Measurements from ENCODE around the gene GPRIN1. TPM values are rescaled to one million over a fixed set of nuclear protein-coding genes. Genes with fewer than 3 reads are reported as not detected.

Gene GPRIN1
- total RNA-seq, 1 donor, result 7.1 TPM

DNA sequence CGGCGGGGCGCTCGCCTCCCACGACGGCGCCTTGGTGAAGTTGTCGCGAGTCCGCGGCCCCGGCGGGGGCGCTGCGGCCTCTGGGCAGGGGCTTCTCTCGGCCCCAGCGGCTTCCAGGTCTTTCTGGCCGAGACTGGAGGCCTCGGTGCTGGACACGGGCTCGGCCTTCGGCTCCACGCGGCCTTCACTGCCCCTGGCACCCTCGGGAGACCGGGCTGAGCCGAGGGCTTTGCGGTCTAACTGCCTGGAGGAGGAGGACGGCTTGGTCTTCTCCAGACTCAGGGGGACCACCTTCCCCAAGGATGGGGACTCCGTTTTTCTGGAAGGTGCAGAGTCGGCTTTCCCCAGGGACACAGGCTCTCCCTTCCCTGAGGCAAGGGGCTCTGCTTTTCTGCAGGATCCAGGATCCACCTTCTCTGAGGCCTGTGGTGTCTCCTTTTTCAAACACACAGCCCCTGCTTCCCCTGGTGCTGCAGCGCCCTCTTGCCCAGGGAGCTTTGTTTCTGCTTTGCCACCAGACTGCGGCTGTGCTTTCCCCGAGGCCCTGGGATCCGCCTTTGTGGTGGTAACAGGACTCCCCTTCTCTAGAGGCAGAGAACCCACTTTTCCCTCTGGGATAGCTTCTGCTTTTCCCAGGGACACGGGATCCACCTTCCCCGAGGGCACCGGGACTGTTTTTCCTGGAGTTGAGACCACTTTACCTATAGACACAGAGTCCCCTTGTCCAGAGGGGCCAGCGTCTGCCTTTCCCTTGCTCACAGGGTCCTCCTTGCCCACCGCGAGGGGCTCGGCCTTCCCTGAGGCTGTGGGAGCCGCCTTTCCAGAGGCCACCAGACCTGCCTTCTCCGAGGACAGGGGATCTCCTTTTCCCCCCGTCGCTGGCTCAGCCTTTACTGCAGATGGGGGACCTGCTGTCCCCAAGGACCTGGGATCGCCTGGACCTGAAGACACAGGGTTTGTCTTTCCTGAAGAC is 12.3 kb downstream of the GPRIN1 start:
- no peak overlapping the region for H3K4me3 ChIP-seq (ENCODE audit: low read depth, low read length)
- DNase-seq (ENCODE audit: low read depth), result no peak
- TF ChIP-seq, protein P1, sequence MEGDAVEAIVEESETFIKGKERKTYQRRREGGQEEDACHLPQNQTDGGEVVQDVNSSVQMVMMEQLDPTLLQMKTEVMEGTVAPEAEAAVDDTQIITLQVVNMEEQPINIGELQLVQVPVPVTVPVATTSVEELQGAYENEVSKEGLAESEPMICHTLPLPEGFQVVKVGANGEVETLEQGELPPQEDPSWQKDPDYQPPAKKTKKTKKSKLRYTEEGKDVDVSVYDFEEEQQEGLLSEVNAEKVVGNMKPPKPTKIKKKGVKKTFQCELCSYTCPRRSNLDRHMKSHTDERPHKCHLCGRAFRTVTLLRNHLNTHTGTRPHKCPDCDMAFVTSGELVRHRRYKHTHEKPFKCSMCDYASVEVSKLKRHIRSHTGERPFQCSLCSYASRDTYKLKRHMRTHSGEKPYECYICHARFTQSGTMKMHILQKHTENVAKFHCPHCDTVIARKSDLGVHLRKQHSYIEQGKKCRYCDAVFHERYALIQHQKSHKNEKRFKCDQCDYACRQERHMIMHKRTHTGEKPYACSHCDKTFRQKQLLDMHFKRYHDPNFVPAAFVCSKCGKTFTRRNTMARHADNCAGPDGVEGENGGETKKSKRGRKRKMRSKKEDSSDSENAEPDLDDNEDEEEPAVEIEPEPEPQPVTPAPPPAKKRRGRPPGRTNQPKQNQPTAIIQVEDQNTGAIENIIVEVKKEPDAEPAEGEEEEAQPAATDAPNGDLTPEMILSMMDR (IDR thresholded peaks at IDR 0.05; ENCODE audit: insufficient read depth, low read length), result no peak

DNA sequence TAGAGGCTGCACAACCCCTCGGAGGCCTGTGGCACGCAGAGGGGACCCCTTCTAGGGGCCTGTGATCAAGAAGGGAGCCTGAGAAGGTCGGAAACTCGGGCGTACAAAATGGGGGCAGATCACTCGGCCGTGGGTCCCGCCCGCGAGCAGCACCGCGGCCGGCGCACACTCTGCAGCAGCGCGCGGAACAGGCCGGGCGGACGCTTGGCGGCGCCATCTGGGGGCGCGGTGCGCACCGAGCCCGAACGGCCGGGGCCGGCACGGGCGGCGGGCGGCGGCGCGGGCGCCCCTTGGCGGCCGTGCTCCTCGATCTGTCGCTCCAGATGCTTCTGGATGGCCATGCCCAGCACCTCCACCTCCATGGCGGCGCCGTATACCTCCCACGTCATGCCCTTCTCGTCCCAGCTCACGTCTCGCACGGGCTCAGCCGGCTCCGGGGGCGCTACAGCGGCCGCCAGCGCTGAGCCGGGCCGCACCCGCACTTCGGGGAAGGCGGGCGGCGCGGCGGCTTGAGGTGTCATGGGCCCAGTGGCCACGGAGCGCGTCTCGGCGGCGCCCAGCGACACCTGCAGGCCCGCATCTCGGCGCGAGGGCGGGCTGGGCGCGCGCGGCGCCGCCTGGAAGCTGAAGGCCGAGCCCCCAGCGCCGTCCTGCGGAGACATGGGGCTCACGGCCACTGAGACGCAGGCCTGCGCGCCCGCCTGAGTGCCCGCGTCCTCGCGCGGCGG is 13.1 kb downstream of the GPRIN1 start:
- H3K4me3 ChIP-seq (ENCODE audit: low read depth, low read length), result peak overlapping the region; percentile 33
- TF ChIP-seq, protein P1 (IDR thresholded peaks at IDR 0.05; ENCODE audit: insufficient read depth, low read length), result no peak
- no peak for DNase-seq (ENCODE audit: low read depth)

DNA sequence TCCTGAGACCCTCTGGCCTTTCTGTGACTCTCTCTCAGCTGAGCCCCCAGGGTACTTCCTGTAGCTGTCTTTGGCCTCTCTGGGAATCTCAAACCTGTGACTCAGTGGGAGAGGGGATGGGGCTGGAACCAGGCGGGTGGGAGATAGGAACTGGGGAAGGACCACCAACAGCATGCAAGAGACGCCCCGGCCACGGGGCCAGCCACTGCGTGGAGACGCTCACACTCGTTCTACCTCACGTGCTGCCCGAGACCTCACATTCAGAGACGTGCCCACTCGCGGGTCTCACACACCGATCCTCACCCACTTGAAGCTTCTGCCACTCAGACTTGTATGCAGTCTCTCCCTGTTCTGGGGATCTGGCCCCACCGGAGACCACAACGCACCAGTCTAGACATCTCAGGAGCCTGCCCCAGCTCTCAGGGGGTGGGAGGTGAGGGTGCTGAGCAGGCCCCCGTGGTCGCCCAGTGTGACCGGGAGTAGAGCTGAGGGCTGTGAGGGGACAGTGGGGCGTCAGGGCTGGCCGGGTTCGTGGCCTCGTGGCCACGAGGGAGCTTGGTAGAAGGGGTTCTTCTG is 13.8 kb downstream of the GPRIN1 start:
- TF ChIP-seq, protein P1 (IDR thresholded peaks at IDR 0.05; ENCODE audit: insufficient read depth, low read length), result no peak
- no peak for DNase-seq (ENCODE audit: low read depth)
- no peak overlapping the region for H3K4me3 ChIP-seq (ENCODE audit: low read depth, low read length)

DNA sequence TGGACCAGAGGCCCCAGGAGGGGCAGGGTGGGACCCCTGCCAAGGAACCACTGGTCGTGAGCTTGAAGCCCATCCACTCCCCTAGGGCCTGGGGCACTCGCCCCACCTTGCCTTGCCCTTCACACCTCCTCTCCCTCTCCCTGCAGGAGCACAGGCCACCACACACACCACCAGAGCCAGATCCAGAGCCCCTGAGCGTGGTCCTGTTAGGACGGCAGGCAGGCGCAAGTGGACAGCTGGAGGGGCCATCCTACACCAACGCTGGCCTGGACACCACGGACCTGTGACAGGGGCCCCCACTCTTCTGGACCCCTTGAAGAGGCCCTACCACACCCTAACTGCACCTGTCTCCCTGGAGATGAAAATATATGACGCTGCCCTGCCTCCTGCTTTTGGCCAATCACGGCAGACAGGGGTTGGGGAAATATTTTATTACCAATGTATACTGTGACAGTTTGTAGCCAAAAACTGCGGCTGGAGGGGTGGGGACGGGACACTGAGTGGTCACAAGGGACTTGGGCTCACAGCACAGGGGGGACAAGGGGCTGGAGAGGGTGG is 14.5 kb downstream of the GPRIN1 start:
- H3K4me3 ChIP-seq (ENCODE audit: low read depth, low read length), result no peak overlapping the region
- no peak for DNase-seq (ENCODE audit: low read depth)
- TF ChIP-seq, protein P1 (IDR thresholded peaks at IDR 0.05; ENCODE audit: insufficient read depth, low read length), result no peak

DNA sequence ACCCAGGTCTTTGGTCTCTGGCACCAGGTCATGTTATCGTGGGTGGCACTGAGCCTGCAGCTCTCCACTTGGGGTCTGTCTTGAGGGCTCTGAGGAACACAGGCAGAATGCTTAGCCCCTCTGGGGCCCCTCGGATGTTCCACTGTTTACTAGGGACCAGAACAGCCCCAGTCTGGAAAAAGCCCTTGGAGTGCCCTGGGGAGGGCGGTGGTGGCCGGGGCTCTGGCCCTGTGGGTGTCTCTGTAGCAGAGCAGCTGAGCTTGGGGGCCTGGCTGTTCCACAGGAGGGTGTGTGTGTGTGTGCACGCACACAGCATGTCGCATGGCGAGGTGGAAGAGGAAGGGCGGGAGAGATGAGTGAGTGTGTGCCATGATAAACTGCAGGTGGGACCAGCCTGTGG is 15.4 kb downstream of the GPRIN1 start:
- H3K4me3 ChIP-seq (ENCODE audit: low read depth, low read length), result no peak overlapping the region
- DNase-seq (ENCODE audit: low read depth), result no peak
- TF ChIP-seq, protein P1 (IDR thresholded peaks at IDR 0.05; ENCODE audit: insufficient read depth, low read length), result no peak

DNA sequence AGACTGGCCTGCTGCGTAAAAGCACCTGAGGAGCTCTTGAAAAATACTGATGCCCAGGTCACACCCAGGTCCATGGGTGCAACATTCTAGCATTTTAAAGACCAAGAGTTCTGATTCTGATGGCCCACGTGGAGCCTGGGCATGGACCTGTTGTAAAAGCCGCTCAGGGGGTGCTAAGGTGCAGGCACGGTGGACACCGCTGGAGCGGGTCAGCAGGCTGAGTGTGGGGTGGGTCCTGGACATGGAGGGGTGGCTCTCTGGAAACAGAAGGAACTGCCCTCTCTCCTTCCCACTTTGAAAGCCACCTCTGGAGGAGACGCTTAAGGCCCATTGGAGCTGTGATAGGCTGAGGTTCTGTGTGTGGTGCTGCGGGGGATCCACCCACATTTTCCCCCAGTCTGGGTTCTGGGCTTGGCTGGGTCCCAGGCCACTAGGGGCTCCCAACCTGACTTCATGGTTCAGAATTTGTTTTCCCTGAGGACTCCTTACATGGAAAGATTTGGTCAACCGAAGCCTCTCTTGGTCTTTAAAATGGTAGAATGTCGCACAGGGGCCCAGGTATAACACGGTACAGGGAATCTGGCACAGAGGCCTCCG is 16.6 kb downstream of the GPRIN1 start:
- H3K4me3 ChIP-seq (ENCODE audit: low read depth, low read length), result no peak overlapping the region
- DNase-seq (ENCODE audit: low read depth), result no peak
- TF ChIP-seq, protein P1 (IDR thresholded peaks at IDR 0.05; ENCODE audit: insufficient read depth, low read length), result no peak

All from fibroblast of the aortic adventitia (primary cell).